OCI-LY3 (cell line): ENCODE results near the gene TRRAP.

Experiments
- H2AFZ ChIP-seq: fragments of 200-600, 300-600 bp; shearing (Covaris generic); 2 replicates; pipeline ENCODE4 v1.6.0; 2014; ENCODE audit warnings: antibody characterized with exemption, low read depth, low read length
- H3K27ac ChIP-seq: fragments of 200-600, 300-600 bp; sonication (generic); 2 replicates; pipeline ENCODE4 v1.5.1; 2014; ENCODE audit warnings: mild to moderate bottlenecking, low read length, moderate library complexity, mixed read lengths
- H3K27me3 ChIP-seq: fragments of 200-600, 300-600 bp; sonication (generic); 2 replicates; pipeline ENCODE4 v1.6.1; 2014; ENCODE audit warnings: low read depth, low read length, mixed read lengths
- H3K36me3 ChIP-seq: fragments of 200-600, 300-600 bp; sonication (generic); replicated peaks from 2 replicates; pipeline ENCODE3; 2014; ENCODE audit warnings: low read depth, low read length, mixed read lengths
- H3K4me1 ChIP-seq: fragments of 300-600, 200-600 bp; sonication (generic); 2 replicates; pipeline ENCODE4 v1.6.1; 2014; ENCODE audit warnings: low read length, mixed read lengths
- H3K4me2 ChIP-seq: fragments of 200-600, 300-600 bp; sonication (generic); 2 replicates; pipeline ENCODE4 v1.6.1; 2014; ENCODE audit warnings: low read length, mixed read lengths
- H3K4me3 ChIP-seq: fragments of 300-600, 200-600 bp; sonication (generic); 2 replicates; pipeline ENCODE4 v1.5.1; 2014; ENCODE audit warnings: antibody characterized with exemption, mild to moderate bottlenecking, low read length, moderate library complexity
- H3K79me2 ChIP-seq: fragments of 300-600, 200-600 bp; shearing (Covaris generic); 2 replicates; pipeline ENCODE4 v1.6.1; 2014; ENCODE audit warnings: mild to moderate bottlenecking, low read length, mixed read lengths
- H3K9ac ChIP-seq: fragments of 300-600, 200-600 bp; shearing (Covaris generic); 2 replicates; pipeline ENCODE4 v1.6.0; 2014; ENCODE audit warnings: mild to moderate bottlenecking, low read length, moderate library complexity
- H3K9me3 ChIP-seq: fragments of 200-600, 300-600 bp; shearing (Covaris generic); 2 replicates; pipeline ENCODE4 v1.6.1; 2014; ENCODE audit warnings: low read length, mixed read lengths; ENCODE audit not compliant: insufficient read depth
- H4K20me1 ChIP-seq: fragments of 200-600, 300-600 bp; sonication (generic); 2 replicates; pipeline ENCODE4 v1.6.1; 2016; ENCODE audit warnings: low read length, mixed read lengths; ENCODE audit not compliant: insufficient read depth
- CTCF ChIP-seq: fragments of 200-600, 300-600 bp; sonication (generic); IDR thresholded peaks from 2 replicates; pipeline ENCODE4 v1.5.1; 2014; ENCODE audit warnings: antibody characterized with exemption, low read length, low read depth
- EZH2phosphoT487 ChIP-seq: fragments of 200-600 bp; shearing (Covaris generic); IDR thresholded peaks from 2 replicates; pipeline ENCODE4 v1.6.1; 2018; ENCODE audit warnings: antibody characterized with exemption, mixed run types, low read depth

TRRAP gene

GRCh38 chr7:98969386-98969785 lies 91.1 kb downstream of the TRRAP start:
- H3K27me3 ChIP-seq, result no peaks in the 10 kb centered on the region
- H3K9me3 ChIP-seq, result no peaks in the 10 kb centered on the region
- H2AFZ ChIP-seq, result no peak overlapping the region
- no peak overlapping the region for H3K27ac ChIP-seq
- H4K20me1 ChIP-seq, result no peaks in the 10 kb centered on the region
- no peak overlapping the region for H3K4me2 ChIP-seq
- peaks cover 61% of the 10 kb centered on the region for H3K36me3 ChIP-seq
- H3K9ac ChIP-seq, result no peak overlapping the region
- H3K4me1 ChIP-seq, result no peaks in the 10 kb centered on the region
- no peak overlapping the region for H3K4me3 ChIP-seq
- no peaks in the 10 kb centered on the region for H3K79me2 ChIP-seq
- no peak for TF ChIP-seq EZH2phosphoT487
- TF ChIP-seq CTCF, result no peak

DNA sequence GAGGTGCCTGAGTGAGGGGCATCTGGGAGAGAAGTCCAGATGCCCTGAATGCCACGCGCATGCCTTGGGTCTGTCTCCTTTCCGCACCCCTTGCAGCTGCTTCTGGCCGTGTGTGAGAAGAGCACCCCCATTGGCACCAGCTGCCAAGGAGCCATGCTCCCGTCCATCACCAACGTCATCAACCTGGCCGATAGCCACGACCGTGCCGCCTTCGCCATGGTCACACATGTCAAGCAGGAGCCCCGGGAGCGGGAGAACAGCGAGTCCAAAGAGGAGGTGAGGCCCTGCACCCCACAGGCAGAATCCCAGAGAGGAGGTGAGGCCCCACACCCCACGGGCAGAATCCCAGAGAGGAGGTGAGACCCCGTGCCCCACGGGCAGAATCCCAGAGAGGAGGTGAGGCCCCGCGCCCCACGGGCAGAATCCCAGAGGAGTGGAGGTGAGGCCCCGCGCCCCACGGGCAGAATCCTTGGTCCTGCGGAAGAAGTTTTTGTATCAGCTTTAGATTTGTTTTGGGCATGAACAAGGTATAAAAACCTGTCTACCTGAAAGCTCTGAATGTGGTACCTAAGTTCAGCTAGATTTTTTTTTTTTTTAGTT lies 91.8 kb downstream of the TRRAP start:
- no peaks in the 10 kb centered on the region for H4K20me1 ChIP-seq
- H3K4me3 ChIP-seq, result no peak overlapping the region
- H3K79me2 ChIP-seq, result no peaks in the 10 kb centered on the region
- H3K36me3 ChIP-seq, result peaks cover 60% of the 10 kb centered on the region
- TF ChIP-seq EZH2phosphoT487, result no peak
- TF ChIP-seq CTCF, result no peak
- H3K9me3 ChIP-seq, result no peaks in the 10 kb centered on the region
- no peak overlapping the region for H3K4me2 ChIP-seq
- no peak overlapping the region for H2AFZ ChIP-seq
- no peaks in the 10 kb centered on the region for H3K27me3 ChIP-seq
- H3K4me1 ChIP-seq, result no peaks in the 10 kb centered on the region
- no peak overlapping the region for H3K9ac ChIP-seq
- no peak overlapping the region for H3K27ac ChIP-seq

- TF ChIP-seq EZH2phosphoT487, result no peak
- no peak for TF ChIP-seq CTCF
- H3K4me1 ChIP-seq, result no peaks in the 10 kb centered on the region
- no peak overlapping the region for H3K4me2 ChIP-seq
- H3K9ac ChIP-seq, result no peak overlapping the region
- H3K27me3 ChIP-seq, result no peaks in the 10 kb centered on the region
- H3K36me3 ChIP-seq, result peaks cover 59% of the 10 kb centered on the region
- no peaks in the 10 kb centered on the region for H3K9me3 ChIP-seq
- no peaks in the 10 kb centered on the region for H4K20me1 ChIP-seq
- H3K4me3 ChIP-seq, result no peak overlapping the region
- no peak overlapping the region for H3K27ac ChIP-seq
- H3K79me2 ChIP-seq, result no peaks in the 10 kb centered on the region
- no peak overlapping the region for H2AFZ ChIP-seq
These were observed 92.5 kb downstream of the TRRAP start for GRCh38 chr7:98970805-98971204.

DNA sequence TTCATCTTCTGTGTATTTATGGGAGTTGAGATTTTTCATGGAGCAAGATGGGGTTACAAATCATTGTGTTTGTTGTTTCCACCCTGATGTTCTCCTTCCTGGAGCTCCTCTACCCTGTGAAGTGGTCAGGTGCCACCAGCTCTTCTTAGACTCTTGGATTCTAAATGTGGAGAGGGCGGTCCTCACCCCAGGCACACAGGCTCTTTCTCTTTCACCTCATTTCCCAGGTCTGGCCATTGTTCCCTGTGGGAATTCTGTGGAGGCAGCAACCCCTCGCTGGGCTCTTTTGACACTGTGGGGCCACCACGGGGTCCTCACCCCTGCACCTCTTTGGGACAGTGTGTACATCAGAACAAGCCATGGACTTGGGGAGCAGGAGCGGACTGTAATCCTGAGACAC lies 95.9 kb downstream of the TRRAP start:
- Histone ChIP-seq H3K79me2 (no peaks in the 10 kb centered on the region), H3K36me3 (peaks cover 65% of the 10 kb centered on the region), H3K4me2 (no peak overlapping the region), H3K9me3 (no peaks in the 10 kb centered on the region), H3K4me1 (no peaks in the 10 kb centered on the region), H4K20me1 (no peaks in the 10 kb centered on the region), H3K9ac (no peak overlapping the region), H3K4me3 (no peak overlapping the region), H2AFZ (no peak overlapping the region), H3K27me3 (no peaks in the 10 kb centered on the region), H3K27ac (no peak overlapping the region)
- TF ChIP-seq EZH2phosphoT487 (no peak), CTCF (no peak)
